HG03469 (cell line): Measurements from ENCODE around the gene TSPAN18.

Experiments used
- ATAC-seq: cut with Tn5 transposase; IDR thresholded peaks from one replicate; pipeline ENCODE4 v1.9.1; 2021; ENCODE audit warnings: mild to moderate bottlenecking, moderate library complexity, moderate number of reproducible peaks; ENCODE audit not compliant: unreplicated experiment

The TSPAN18 gene

GRCh38 chr11:44759743-44760476 lies 33.1 kb downstream of the TSPAN18 start:
- no peak for ATAC-seq

GRCh38 chr11:44760477-44760872 lies 33.7 kb downstream of the TSPAN18 start:
- no peak for ATAC-seq

GRCh38 chr11:44760917-44761550 lies 34.3 kb downstream of the TSPAN18 start:
- no peak for ATAC-seq

- ATAC-seq = no peak
Observed at GRCh38 chr11:44761551-44761961, 34.8 kb downstream of the TSPAN18 start.

- no peak for ATAC-seq
Observed at GRCh38 chr11:44763121-44763820, 36.5 kb downstream of the TSPAN18 start.

GRCh38 chr11:44764583-44764982 lies 37.8 kb downstream of the TSPAN18 start:
- ATAC-seq = no peak

GRCh38 chr11:44765026-44765595 lies 38.3 kb downstream of the TSPAN18 start:
- no peak for ATAC-seq

- no peak for ATAC-seq
Observed at GRCh38 chr11:44765676-44766075, 38.9 kb downstream of the TSPAN18 start.

- no peak for ATAC-seq
Observed at GRCh38 chr11:44766112-44766971, 39.6 kb downstream of the TSPAN18 start.

GRCh38 chr11:44766972-44767278 lies 40.2 kb downstream of the TSPAN18 start:
- no peak for ATAC-seq

- no peak for ATAC-seq
Observed at GRCh38 chr11:44767421-44767820, 40.7 kb downstream of the TSPAN18 start.

GRCh38 chr11:44770401-44770800 lies 43.6 kb downstream of the TSPAN18 start:
- no peak for ATAC-seq

GRCh38 chr11:44771252-44771734 lies 44.5 kb downstream of the TSPAN18 start:
- no peak for ATAC-seq

GRCh38 chr11:44771841-44772240 lies 45.1 kb downstream of the TSPAN18 start:
- no peak for ATAC-seq

- no peak for ATAC-seq
Observed at GRCh38 chr11:44773351-44773965, 46.7 kb downstream of the TSPAN18 start.

GRCh38 chr11:44774108-44774507 lies 47.3 kb downstream of the TSPAN18 start:
- ATAC-seq = no peak

- no peak for ATAC-seq
Observed at GRCh38 chr11:44774731-44775130, 48.0 kb downstream of the TSPAN18 start.

GRCh38 chr11:44775366-44775984 lies 48.7 kb downstream of the TSPAN18 start:
- ATAC-seq = no peak

- ATAC-seq = no peak
Observed at GRCh38 chr11:44775985-44776446, 49.3 kb downstream of the TSPAN18 start.
